Activated CD4-positive, CD25-positive, alpha-beta regulatory T cell treated with anti-CD3 and anti-CD28 coated beads, Interleukin-2, amount 50 U/mL, for 24 hours (primary cell): Measurements from ENCODE around the gene MTMR10.
A peak's percentile ranks its signal among the peaks of the same experiment; 100 is the strongest.

Experiments
- ATAC-seq, 2 donors: fragments of 150-1000 bp; cut with Tn5 transposase; one replicate each; pipeline ENCODE4 v1.10.0; 2021; ENCODE audit warnings: mild to moderate bottlenecking in 1 of 2, moderate library complexity in 1 of 2

The MTMR10 gene

GRCh38 chr15:30991255-30992235 lies at the start of gene MTMR10:
TSS of gene MTMR10 (minus strand) at chr15:30991628. CDS start at chr15:30991506, 122 bp downstream.
- peak; percentile 95 to 96 for ATAC-seq

- no peak for ATAC-seq
Measured at GRCh38 chr15:31040611-31041010, 49.2 kb upstream of the MTMR10 start.

GRCh38 chr15:31039961-31040360 lies 48.5 kb upstream of the MTMR10 start:
- ATAC-seq: no peak

GRCh38 chr15:31037731-31038477 lies 46.5 kb upstream of the MTMR10 start:
- no peak for ATAC-seq

- no peak for ATAC-seq
Measured at GRCh38 chr15:31036783-31037182, 45.4 kb upstream of the MTMR10 start.

GRCh38 chr15:31035610-31036009 lies 44.2 kb upstream of the MTMR10 start:
- no peak for ATAC-seq

GRCh38 chr15:31034152-31034551 lies 42.7 kb upstream of the MTMR10 start:
- no peak for ATAC-seq

GRCh38 chr15:31032961-31033371 lies 41.5 kb upstream of the MTMR10 start:
- ATAC-seq: no peak

GRCh38 chr15:31031471-31032067 lies 40.1 kb upstream of the MTMR10 start:
- ATAC-seq: peak; percentile 28 to 41

GRCh38 chr15:31027910-31028578 lies 36.6 kb upstream of the MTMR10 start:
- no peak for ATAC-seq

GRCh38 chr15:31025996-31026395 lies 34.6 kb upstream of the MTMR10 start:
- no peak for ATAC-seq

GRCh38 chr15:31024979-31025378 lies 33.6 kb upstream of the MTMR10 start:
- no peak for ATAC-seq

GRCh38 chr15:31024330-31024729 lies 32.9 kb upstream of the MTMR10 start:
- no peak for ATAC-seq

GRCh38 chr15:31023841-31024240 lies 32.4 kb upstream of the MTMR10 start:
- ATAC-seq: no peak

GRCh38 chr15:31021067-31021665 lies 29.7 kb upstream of the MTMR10 start:
- ATAC-seq: no peak

GRCh38 chr15:31020542-31020941 lies 29.1 kb upstream of the MTMR10 start:
- ATAC-seq: no peak

- no peak for ATAC-seq
Measured at GRCh38 chr15:31019986-31020385, 28.6 kb upstream of the MTMR10 start.

- no peak for ATAC-seq
Measured at GRCh38 chr15:31017311-31017710, 25.9 kb upstream of the MTMR10 start.

- no peak for ATAC-seq
Measured at GRCh38 chr15:31016446-31016915, 25.1 kb upstream of the MTMR10 start.

GRCh38 chr15:31014608-31014925 lies 23.1 kb upstream of the MTMR10 start:
- no peak for ATAC-seq

GRCh38 chr15:31013863-31014607 lies 22.6 kb upstream of the MTMR10 start:
- peak; percentile 36 to 61 for ATAC-seq

- ATAC-seq: no peak
Measured at GRCh38 chr15:31012455-31012854, 21.0 kb upstream of the MTMR10 start.
